A673 (cell line): Measurements from ENCODE around the gene PDE5A. TPM values are rescaled to one million over a fixed set of nuclear protein-coding genes. Genes with fewer than 3 reads are reported as not detected.

Experiments used
- Bru-seq: library from RNA; stranded (reverse); fragments of 400-500 nt; gene quantifications from one replicate; lab custom pipeline; 2021; lab: Mats Ljungman, UMichigan
- BruChase-seq, 2 experiments: library from RNA; stranded (reverse); fragments of 400-500 nt; gene quantifications; one replicate each; lab custom pipeline; 2021; lab: Mats Ljungman, UMichigan
- BruUV-seq: library from RNA; stranded (reverse); fragments of 400-500 nt; replicated peaks from 2 replicates; lab custom pipeline; 2021; lab: Mats Ljungman, UMichigan
- CTCF ChIA-PET: fragments of 300-600 bp; sonication (Branson Sonifier 250); formaldehyde crosslinking; loops from one replicate; lab custom pipeline; 2022; ENCODE audit warnings: antibody characterized with exemption; lab: Charles Lee
- POLR2A ChIA-PET: fragments of 300-600 bp; sonication (Branson Sonifier 250); formaldehyde crosslinking; loops from one replicate; lab custom pipeline; 2022; ENCODE audit warnings: antibody characterized with exemption; ENCODE audit not compliant: low non-redundant PET; lab: Charles Lee
- DNase-seq: peaks from one replicate; pipeline ENCODE4 v3.0.0-alpha.2; 2015; ENCODE audit warnings: low spot score
- H3K27ac ChIP-seq: fragments of 200-600 bp; sonication (generic); 2 replicates; pipeline ENCODE4 v1.5.1; 2016; ENCODE audit warnings: mixed run types, low read depth, mild to moderate bottlenecking, mixed read lengths, antibody characterized with exemption, low read length; ENCODE audit not compliant: poor library complexity, severe bottlenecking
- H3K27me3 ChIP-seq: fragments of 200-600 bp; sonication (generic); replicated peaks from 2 replicates; pipeline ENCODE4 v1.6.1; 2017; ENCODE audit warnings: mixed run types, low read depth, mild to moderate bottlenecking, mixed read lengths, antibody characterized with exemption, low read length; ENCODE audit not compliant: insufficient read depth, poor library complexity
- H3K36me3 ChIP-seq: fragments of 200-600 bp; sonication (generic); 2 replicates; pipeline ENCODE4 v1.6.1; 2016; ENCODE audit warnings: mixed run types, mild to moderate bottlenecking, mixed read lengths, antibody characterized with exemption, low read length; ENCODE audit not compliant: insufficient read depth, poor library complexity, severe bottlenecking
- H3K4me1 ChIP-seq: fragments of 200-600 bp; sonication (generic); 2 replicates; pipeline ENCODE4 v1.6.1; 2017; ENCODE audit warnings: mixed run types, mild to moderate bottlenecking, mixed read lengths, antibody characterized with exemption, low read length; ENCODE audit not compliant: insufficient read depth, poor library complexity, severe bottlenecking
- H3K4me3 ChIP-seq: fragments of 200-600 bp; sonication (generic); 2 replicates; pipeline ENCODE4 v1.5.1; 2016; ENCODE audit warnings: low read depth, mixed run types, mild to moderate bottlenecking, mixed read lengths, low read length; ENCODE audit not compliant: poor library complexity, severe bottlenecking
- H3K9me3 ChIP-seq: fragments of 200-600 bp; sonication (generic); 2 replicates; pipeline ENCODE4 v1.6.1; 2016; ENCODE audit warnings: mixed run types, low read depth, mild to moderate bottlenecking, mixed read lengths, antibody characterized with exemption, low read length; ENCODE audit not compliant: poor library complexity, severe bottlenecking
- CTCF ChIP-seq: fragments of 300-800, 200-600 bp; sonication (generic); conservative IDR thresholded peaks from 2 replicates; pipeline ENCODE4 v1.5.1; 2017; ENCODE audit warnings: low read depth, mild to moderate bottlenecking, antibody characterized with exemption, low read length, moderate library complexity, mixed read lengths
- EZH2 ChIP-seq: fragments of 200-600 bp; sonication (generic); IDR thresholded peaks from 2 replicates; pipeline ENCODE4 v1.6.1; 2017; ENCODE audit warnings: borderline replicate concordance, low read depth, mild to moderate bottlenecking, mixed read lengths, antibody characterized with exemption, low read length; ENCODE audit not compliant: poor library complexity, severe bottlenecking
- intact Hi-C: fragments of 100-400 bp; cut with micrococcal nuclease; formaldehyde crosslinking; loops from one replicate; pipeline ENCODE4 v1.10.0; 2022; ENCODE audit not compliant: unreplicated experiment
- long read RNA-seq: library from polyadenylated mRNA; stranded (forward); transcript quantifications from one replicate; pipeline ENCODE4 v2.0.0, GENCODE V29; 2022
- total RNA-seq: library from RNA; stranded (reverse); gene quantifications from 2 replicates; pipeline ENCODE4 v1.2.3, GENCODE V29; 2021

PDE5A gene
- total RNA-seq (1.2 TPM in 2 replicates), Bru-seq, nascent RNA (percentile 29 among the genes with signal in this experiment), BruChase-seq, experiment 1, labeled RNA remaining after a 2-hour chase (percentile 30 among the genes with signal in this experiment), BruChase-seq, experiment 2, labeled RNA remaining after a 6-hour chase (percentile 19 among the genes with signal in this experiment)
- long read RNA-seq, full-length matches to known transcripts, result 1 of 11 reads
- long read RNA-seq, partial matches to known transcripts, result 2 of 11 reads
- long read RNA-seq, other reads (novel, unspliced or antisense), result 8 of 11 reads

GRCh38 chr4:119628281-119629141 lies at the start of gene PDE5A:
Gene PDE5A (minus strand): TSS chr4:119628804. CDS start chr4:119628671, 133 bp downstream.
- Histone ChIP-seq H3K36me3 (no peaks in the 10 kb centered on the region), H3K27ac (no peak within 1 kb of the TSS), H3K9me3 (no peaks in the 10 kb centered on the region), H3K4me1 (peaks cover 3% of the 10 kb centered on the region), H3K4me3 (peak within 1 kb of the TSS; percentile 68), H3K27me3 (no peaks in the 10 kb centered on the region)
- ChIA-PET CTCF (interaction anchor here (0.6 to 1.6 kb wide), 9 partner anchors 9 to 1812 kb away, joined by 3 to 13 read pairs (median 4); no protein-coding TSS in a partner anchor), POLR2A (no interaction called here)
- peak; percentile 72 for TF ChIP-seq CTCF
- TF ChIP-seq EZH2, result no peak
- BruUV-seq, result no TSS peak
- intact Hi-C loops, result loop anchor here (2.0 kb wide), 1 partner anchor 422 kb away; no protein-coding TSS in a partner anchor
- peak; percentile 86 for DNase-seq

- intact Hi-C loops, result no loop called here
- no peak overlapping the region for H3K27ac ChIP-seq
- TF ChIP-seq EZH2 (no peak), CTCF (no peak)
- H3K9me3 ChIP-seq, result no peaks in the 10 kb centered on the region
- no peak overlapping the region for H3K4me3 ChIP-seq
- no peaks in the 10 kb centered on the region for H3K36me3 ChIP-seq
- ChIA-PET CTCF (no interaction called here), POLR2A (no interaction called here)
- DNase-seq, result no peak
- H3K27me3 ChIP-seq, result no peaks in the 10 kb centered on the region
- no TSS peak for BruUV-seq
- H3K4me1 ChIP-seq, result no peaks in the 10 kb centered on the region
These were observed 47.5 kb upstream of the PDE5A start for GRCh38 chr4:119676101-119676500.

GRCh38 chr4:119675391-119675790 lies 46.8 kb upstream of the PDE5A start:
- H3K4me3 ChIP-seq, result no peak overlapping the region
- ChIA-PET CTCF (no interaction called here), POLR2A (no interaction called here)
- no peaks in the 10 kb centered on the region for H3K9me3 ChIP-seq
- BruUV-seq, result no TSS peak
- no peak overlapping the region for H3K27ac ChIP-seq
- H3K36me3 ChIP-seq, result no peaks in the 10 kb centered on the region
- no peaks in the 10 kb centered on the region for H3K4me1 ChIP-seq
- TF ChIP-seq EZH2 (no peak), CTCF (no peak)
- intact Hi-C loops, result no loop called here
- H3K27me3 ChIP-seq, result no peaks in the 10 kb centered on the region
- peak; percentile 6 for DNase-seq
